ENCODE results near the gene ATP2B3. TPM values are rescaled to one million over a fixed set of nuclear protein-coding genes. Genes with fewer than 3 reads are reported as not detected.

The ATP2B3 gene
- total RNA-seq, 4 donors from 2014 or later = under 0.01 to 0.33 (median 0.21) TPM

DNA sequence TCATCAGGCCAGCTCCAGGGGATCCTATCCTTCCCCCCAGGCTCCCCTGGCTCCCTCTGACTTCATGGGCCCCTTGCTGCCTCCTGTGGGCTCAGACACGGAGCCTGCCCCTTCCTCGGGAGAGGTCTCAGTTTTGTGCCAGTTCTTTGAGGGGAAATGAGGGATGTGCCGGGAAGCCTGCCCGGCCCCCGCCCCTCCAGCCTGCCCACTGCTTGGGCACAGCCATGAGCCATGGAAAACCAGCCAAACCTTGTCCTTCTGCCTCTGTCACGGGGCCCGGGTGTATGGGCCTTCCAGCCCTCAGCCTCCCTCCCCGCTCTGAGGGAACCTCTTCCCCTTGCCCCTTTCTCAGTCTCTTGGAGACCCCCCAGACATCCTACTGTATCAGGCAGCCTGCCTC, 15.9 kb upstream of the ATP2B3 start:
- Histone ChIP-seq H3K27me3 (no peaks in the 10 kb centered on the region), H3K36me3 (no peaks in the 10 kb centered on the region), H3K27ac (replicated peaks in 1 of 4) (no peak overlapping the region), H3K9me3 (no peaks in the 10 kb centered on the region), H3K4me3 (no peak overlapping the region), H3K4me1 (no peaks in the 10 kb centered on the region)
- DNase-seq (ENCODE audit: extremely low spot score) = no peak
- TF ChIP-seq EP300 (IDR thresholded peaks at IDR 0.05) (no peak), POLR2AphosphoS5 (IDR thresholded peaks at IDR 0.05) (no peak), POLR2A (IDR thresholded peaks at IDR 0.05; ENCODE audit: low read depth) (no peak)
- TF ChIP-seq, protein P1, sequence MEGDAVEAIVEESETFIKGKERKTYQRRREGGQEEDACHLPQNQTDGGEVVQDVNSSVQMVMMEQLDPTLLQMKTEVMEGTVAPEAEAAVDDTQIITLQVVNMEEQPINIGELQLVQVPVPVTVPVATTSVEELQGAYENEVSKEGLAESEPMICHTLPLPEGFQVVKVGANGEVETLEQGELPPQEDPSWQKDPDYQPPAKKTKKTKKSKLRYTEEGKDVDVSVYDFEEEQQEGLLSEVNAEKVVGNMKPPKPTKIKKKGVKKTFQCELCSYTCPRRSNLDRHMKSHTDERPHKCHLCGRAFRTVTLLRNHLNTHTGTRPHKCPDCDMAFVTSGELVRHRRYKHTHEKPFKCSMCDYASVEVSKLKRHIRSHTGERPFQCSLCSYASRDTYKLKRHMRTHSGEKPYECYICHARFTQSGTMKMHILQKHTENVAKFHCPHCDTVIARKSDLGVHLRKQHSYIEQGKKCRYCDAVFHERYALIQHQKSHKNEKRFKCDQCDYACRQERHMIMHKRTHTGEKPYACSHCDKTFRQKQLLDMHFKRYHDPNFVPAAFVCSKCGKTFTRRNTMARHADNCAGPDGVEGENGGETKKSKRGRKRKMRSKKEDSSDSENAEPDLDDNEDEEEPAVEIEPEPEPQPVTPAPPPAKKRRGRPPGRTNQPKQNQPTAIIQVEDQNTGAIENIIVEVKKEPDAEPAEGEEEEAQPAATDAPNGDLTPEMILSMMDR (IDR thresholded peaks at IDR 0.05) = no peak
- 87% methylated on average over 3 of the region's 8 CpGs for WGBS
- intact Hi-C loops (cut with DNase I) = no loop called here

DNA sequence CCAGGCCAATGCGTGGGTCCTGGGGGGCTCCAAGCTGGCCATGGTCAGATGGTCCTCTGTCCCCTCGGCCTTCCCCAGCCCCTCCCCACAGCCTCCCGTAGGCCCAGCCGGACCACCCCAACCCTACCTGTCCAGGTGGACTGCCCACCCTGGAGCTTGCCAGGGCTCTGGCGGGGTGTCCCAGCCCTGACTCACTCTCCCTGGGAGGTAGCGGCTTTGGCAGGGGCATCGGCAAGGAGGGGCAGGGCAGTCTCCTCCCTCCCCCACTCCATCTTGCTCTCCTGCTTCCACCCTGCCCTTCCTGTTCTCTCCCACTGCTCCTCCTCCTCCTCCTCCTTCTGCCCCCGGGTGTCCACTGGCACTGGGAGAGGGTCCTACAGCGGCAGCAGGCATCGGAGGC, 15.3 kb upstream of the ATP2B3 start:
- Histone ChIP-seq H3K9me3 (no peaks in the 10 kb centered on the region), H3K27ac (replicated peaks in 1 of 4) (no peak overlapping the region), H3K36me3 (no peaks in the 10 kb centered on the region), H3K27me3 (no peaks in the 10 kb centered on the region), H3K4me3 (no peak overlapping the region), H3K4me1 (peaks cover 0 to 1% (median under 1%) of the 10 kb centered on the region in 4 donors)
- TF ChIP-seq POLR2AphosphoS5 (IDR thresholded peaks at IDR 0.05) (no peak), POLR2A (IDR thresholded peaks at IDR 0.05; ENCODE audit: low read depth) (no peak), EP300 (IDR thresholded peaks at IDR 0.05) (no peak)
- TF ChIP-seq, protein P1 (IDR thresholded peaks at IDR 0.05) = no peak
- DNase-seq (ENCODE audit: extremely low spot score) = no peak
- intact Hi-C loops (cut with DNase I) = no loop called here
- WGBS = 84% methylated on average over 8 of the region's 10 CpGs

DNA sequence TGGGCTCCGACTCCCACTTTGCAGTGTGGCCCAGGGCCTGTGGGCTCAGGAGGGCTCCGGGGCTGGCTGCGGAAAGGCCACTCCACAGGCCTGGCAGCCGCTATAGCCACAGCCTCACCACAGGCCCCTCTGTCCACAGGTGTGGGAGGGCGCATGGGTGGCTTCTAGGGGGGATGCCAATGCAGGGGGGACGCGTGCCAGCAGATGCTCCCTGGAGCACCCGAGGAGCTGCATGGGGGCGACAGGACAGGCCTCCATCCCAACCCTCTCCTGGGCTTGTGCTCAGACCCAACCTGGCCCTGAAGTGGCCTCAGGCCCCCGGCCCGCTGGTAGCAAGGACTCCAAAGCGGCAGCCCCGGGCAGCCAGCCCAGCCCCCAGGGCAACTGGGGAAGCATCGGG, 14.6 kb upstream of the ATP2B3 start:
- H3K27me3 ChIP-seq = no peaks in the 10 kb centered on the region
- no peaks in the 10 kb centered on the region for H3K9me3 ChIP-seq
- TF ChIP-seq POLR2AphosphoS5 (IDR thresholded peaks at IDR 0.05) = no peak
- no peaks in the 10 kb centered on the region for H3K36me3 ChIP-seq
- peaks cover 0 to 8% (median 7%) of the 10 kb centered on the region in 4 donors for H3K4me1 ChIP-seq
- no peak overlapping the region for H3K27ac ChIP-seq (replicated peaks in 1 of 4)
- H3K4me3 ChIP-seq = no peak overlapping the region
- no peak for DNase-seq (ENCODE audit: extremely low spot score)
- intact Hi-C loops (cut with DNase I) = no loop called here
- WGBS = 87% methylated on average over 4 of the region's 14 CpGs

DNA sequence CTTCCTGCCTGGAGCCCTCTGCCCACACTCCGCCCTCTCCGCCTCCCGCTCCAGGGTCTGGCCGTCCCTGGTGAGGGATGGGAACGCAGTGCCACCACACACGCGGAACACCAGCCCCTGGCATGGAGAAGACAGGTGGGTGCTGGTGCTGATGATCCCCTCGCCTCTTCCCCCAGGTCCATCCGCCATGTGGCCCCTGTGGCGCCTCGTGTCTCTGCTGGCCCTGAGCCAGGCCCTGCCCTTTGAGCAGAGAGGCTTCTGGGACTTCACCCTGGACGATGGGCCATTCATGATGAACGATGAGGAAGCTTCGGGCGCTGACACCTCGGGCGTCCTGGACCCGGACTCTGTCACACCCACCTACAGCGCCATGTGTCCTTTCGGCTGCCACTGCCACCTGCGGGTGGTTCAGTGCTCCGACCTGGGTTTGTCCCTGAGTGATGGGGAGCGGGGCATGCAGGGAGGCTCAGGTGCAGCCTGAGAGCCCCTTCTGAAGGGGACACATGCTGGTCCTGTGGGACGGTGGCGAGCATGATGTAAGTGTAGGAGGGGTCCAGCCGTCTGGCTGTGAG, 12.9 kb upstream of the ATP2B3 start:
- Histone ChIP-seq H3K36me3 (no peaks in the 10 kb centered on the region), H3K4me3 (no peak overlapping the region), H3K9me3 (no peaks in the 10 kb centered on the region), H3K27me3 (no peaks in the 10 kb centered on the region), H3K27ac (replicated peaks in 1 of 4) (no peak overlapping the region), H3K4me1 (peaks cover 0 to 9% (median 8%) of the 10 kb centered on the region in 4 donors)
- DNase-seq (ENCODE audit: extremely low spot score) = no peak
- 90% methylated on average over 20 of the region's 26 CpGs for WGBS
- intact Hi-C loops (cut with DNase I) = loop anchor here (5.0 kb wide), 1 partner anchor 472 kb away; no protein-coding TSS in a partner anchor
- TF ChIP-seq POLR2AphosphoS5 (IDR thresholded peaks at IDR 0.05) = no peak
- TF ChIP-seq, protein P1 (IDR thresholded peaks at IDR 0.05) = no peak
- no peak for TF ChIP-seq POLR2A (IDR thresholded peaks at IDR 0.05; ENCODE audit: low read depth)
- TF ChIP-seq EP300 (IDR thresholded peaks at IDR 0.05) = no peak

DNA sequence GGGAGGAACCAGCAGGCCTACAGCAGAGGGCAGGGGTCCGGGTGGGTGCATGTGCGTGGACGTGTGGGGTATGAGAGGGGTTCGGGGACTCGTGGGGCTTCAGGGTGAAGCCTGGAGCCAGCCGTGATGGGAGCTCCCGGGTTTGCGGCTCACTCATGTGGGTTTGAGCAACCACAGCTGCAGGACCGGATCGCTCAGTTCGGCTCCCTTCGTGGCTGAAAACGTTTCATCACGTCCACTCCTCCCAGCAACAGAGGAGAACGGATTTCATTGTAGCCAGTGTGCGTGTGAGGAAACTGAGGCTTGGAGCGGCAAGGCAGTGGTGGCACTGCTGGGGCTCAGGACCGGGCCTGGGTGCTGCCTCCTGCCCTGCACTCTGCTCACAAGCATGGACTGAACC, 12.1 kb upstream of the ATP2B3 start:
- no peak for DNase-seq (ENCODE audit: extremely low spot score)
- intact Hi-C loops (cut with DNase I) = loop anchor here (5.0 kb wide), 1 partner anchor 473 kb away; no protein-coding TSS in a partner anchor
- H3K4me3 ChIP-seq = no peak overlapping the region
- H3K27ac ChIP-seq (replicated peaks in 1 of 4) = no peak overlapping the region
- 96% methylated on average over 13 of the region's 18 CpGs for WGBS
- H3K36me3 ChIP-seq = no peaks in the 10 kb centered on the region
- no peak for TF ChIP-seq POLR2AphosphoS5 (IDR thresholded peaks at IDR 0.05)
- TF ChIP-seq POLR2A (IDR thresholded peaks at IDR 0.05; ENCODE audit: low read depth) = no peak
- TF ChIP-seq, protein P1 (IDR thresholded peaks at IDR 0.05) = no peak
- no peak for TF ChIP-seq EP300 (IDR thresholded peaks at IDR 0.05)
- H3K4me1 ChIP-seq = peaks cover 0 to 9% (median 8%) of the 10 kb centered on the region in 4 donors
- no peaks in the 10 kb centered on the region for H3K27me3 ChIP-seq
- no peaks in the 10 kb centered on the region for H3K9me3 ChIP-seq
